RWPE2 (cell line): ENCODE measurements around the gene TBX15.

Experiments
- ATAC-seq: fragments of 200-7000 bp; cut with Tn5 transposase; 3 replicates; pipeline ENCODE4 v1.9.1; 2021; ENCODE audit warnings: low read depth
- DNase-seq: peaks from one replicate; pipeline ENCODE4 v3.0.0-alpha.2; 2020; ENCODE audit warnings: low spot score
- H3K27ac ChIP-seq: fragments of 450-650 bp; 2 replicates; pipeline ENCODE4 v1.5.1; 2017; ENCODE audit warnings: mild to moderate bottlenecking; ENCODE audit not compliant: poor library complexity, severe bottlenecking
- H3K27me3 ChIP-seq: fragments of 250-450 bp; sonication (Bioruptor Pico); 2 replicates; pipeline ENCODE4 v1.5.1; 2021; ENCODE audit warnings: mild to moderate bottlenecking, moderate library complexity; ENCODE audit not compliant: insufficient read depth, poor library complexity, severe bottlenecking
- H3K36me3 ChIP-seq: fragments of 250-450 bp; sonication (Bioruptor Pico); 2 replicates; pipeline ENCODE4 v1.5.1; 2020; ENCODE audit warnings: low read depth, mild to moderate bottlenecking, moderate library complexity
- H3K4me1 ChIP-seq: fragments of 250-450 bp; sonication (Bioruptor Pico); 2 replicates; pipeline ENCODE4 v1.5.1; 2021; ENCODE audit warnings: mild to moderate bottlenecking, moderate library complexity; ENCODE audit not compliant: insufficient read depth, poor library complexity, severe bottlenecking
- H3K4me3 ChIP-seq: fragments of 250-450 bp; sonication (Bioruptor Pico); 2 replicates; pipeline ENCODE4 v1.5.1; 2021; ENCODE audit warnings: mild to moderate bottlenecking, moderate library complexity; ENCODE audit not compliant: severe bottlenecking
- H3K9me3 ChIP-seq: fragments of 250-450 bp; sonication (Bioruptor Pico); 2 replicates; pipeline ENCODE4 v1.5.1; 2021; ENCODE audit warnings: mild to moderate bottlenecking, moderate library complexity; ENCODE audit not compliant: severe bottlenecking
- CTCF ChIP-seq: fragments of 450-650 bp; IDR thresholded peaks from one replicate; pipeline ENCODE4 v1.5.1; 2017; ENCODE audit warnings: mild to moderate bottlenecking, moderate library complexity; ENCODE audit not compliant: poor library complexity, severe bottlenecking

TBX15 gene

GRCh38 chr1:118899340-118899739 is 88.8 kb downstream of the TBX15 start:
- Histone ChIP-seq H3K27me3 (no peaks in the 10 kb centered on the region), H3K4me3 (no peak overlapping the region), H3K36me3 (no peaks in the 10 kb centered on the region), H3K27ac (no peak overlapping the region), H3K9me3 (no peaks in the 10 kb centered on the region), H3K4me1 (no peaks in the 10 kb centered on the region)
- TF ChIP-seq CTCF, result no peak
- no peak for ATAC-seq
- DNase-seq, result no peak

GRCh38 chr1:118898712-118899111 is 89.4 kb downstream of the TBX15 start:
- H3K4me3 ChIP-seq, result no peak overlapping the region
- no peak for DNase-seq
- H3K36me3 ChIP-seq, result no peaks in the 10 kb centered on the region
- H3K9me3 ChIP-seq, result no peaks in the 10 kb centered on the region
- H3K27me3 ChIP-seq, result no peaks in the 10 kb centered on the region
- no peaks in the 10 kb centered on the region for H3K4me1 ChIP-seq
- ATAC-seq, result no peak
- no peak overlapping the region for H3K27ac ChIP-seq
- no peak for TF ChIP-seq CTCF

GRCh38 chr1:118896416-118896815 is 91.7 kb downstream of the TBX15 start:
- no peak for TF ChIP-seq CTCF
- no peaks in the 10 kb centered on the region for H3K27me3 ChIP-seq
- H3K4me3 ChIP-seq, result no peak overlapping the region
- no peak for DNase-seq
- H3K4me1 ChIP-seq, result no peaks in the 10 kb centered on the region
- no peaks in the 10 kb centered on the region for H3K9me3 ChIP-seq
- H3K36me3 ChIP-seq, result no peaks in the 10 kb centered on the region
- no peak overlapping the region for H3K27ac ChIP-seq
- no peak for ATAC-seq

- Histone ChIP-seq H3K36me3 (no peaks in the 10 kb centered on the region), H3K27ac (no peak overlapping the region), H3K27me3 (peaks cover 4% of the 10 kb centered on the region), H3K4me3 (no peak overlapping the region), H3K9me3 (no peaks in the 10 kb centered on the region), H3K4me1 (no peaks in the 10 kb centered on the region)
- ATAC-seq (no peak), DNase-seq (no peak)
- TF ChIP-seq CTCF, result no peak
These were observed 93.3 kb downstream of the TBX15 start for GRCh38 chr1:118894836-118895235.

- Histone ChIP-seq H3K4me1 (no peaks in the 10 kb centered on the region), H3K27me3 (peaks cover 4% of the 10 kb centered on the region), H3K4me3 (no peak overlapping the region), H3K27ac (no peak overlapping the region), H3K36me3 (no peaks in the 10 kb centered on the region), H3K9me3 (no peaks in the 10 kb centered on the region)
- ATAC-seq, result no peak
- no peak for TF ChIP-seq CTCF
- no peak for DNase-seq
These were observed 97.2 kb downstream of the TBX15 start for GRCh38 chr1:118890851-118891384.
